HepG2 (cell line): ENCODE results near the gene SLC35B2. TPM values are rescaled to one million over a fixed set of nuclear protein-coding genes. Genes with fewer than 3 reads are reported as not detected.

Experiments
- CBX2 ChIP-seq, 2 experiments: fragments of 200-600 bp in 1 of 2; sonication (generic); formaldehyde crosslinking in 1 of 2; IDR thresholded peaks; 2 replicates each; pipeline versions ENCODE4 v1.7.0 to v1.8.1; 2018 to 2022; ENCODE audit warnings: low read depth in 2 of 2, low read length in 1 of 2, mild to moderate bottlenecking in 1 of 2, missing genetic modification reagents in 1 of 2
- CSRNP2 ChIP-seq: sonication (generic); formaldehyde crosslinking; conservative IDR thresholded peaks from 2 replicates; pipeline ENCODE4 v1.8.0; 2022; ENCODE audit warnings: low read depth, missing genetic modification reagents
- HIVEP1 ChIP-seq: sonication (generic); formaldehyde crosslinking; IDR thresholded peaks from 2 replicates; pipeline ENCODE4 v1.4.0; 2020; ENCODE audit warnings: mild to moderate bottlenecking, missing genetic modification reagents
- HNRNPH1 ChIP-seq: fragments of 200-400 bp; formaldehyde crosslinking; optimal IDR thresholded peaks from 2 replicates; pipeline ENCODE3; 2017; ENCODE audit warnings: mild to moderate bottlenecking, low read depth, low read length
- ISL2 ChIP-seq: sonication (generic); formaldehyde crosslinking; IDR thresholded peaks from 2 replicates; pipeline ENCODE4 v1.5.0; 2020; ENCODE audit warnings: missing genetic modification reagents
- ISX ChIP-seq: sonication (generic); formaldehyde crosslinking; conservative IDR thresholded peaks from 2 replicates; pipeline ENCODE4 v1.5.0; 2020; ENCODE audit warnings: missing genetic modification reagents
- MAZ ChIP-seq, 2 experiments: sonication (generic) in 1 of 2; formaldehyde crosslinking in 1 of 2; IDR thresholded peaks; 2 replicates each; pipeline versions ENCODE4 v1.5.0 to v1.6.1; 2012 to 2020; ENCODE audit warnings: low read depth in 2 of 2, mild to moderate bottlenecking in 2 of 2, borderline replicate concordance in 1 of 2, improper control_type of control experiment in 1 of 2, low read length in 1 of 2, missing genetic modification reagents in 1 of 2, moderate library complexity in 1 of 2
- MBNL3 ChIP-seq: fragments of 250-450 bp; sonication (Bioruptor Pico); conservative IDR thresholded peaks from 2 replicates; pipeline ENCODE4 v1.8.0; 2022; ENCODE audit warnings: mild to moderate bottlenecking, inconsistent platforms
- NFRKB ChIP-seq: fragments of 450-650 bp; IDR thresholded peaks from 2 replicates; pipeline ENCODE4 v1.6.1; 2017
- NR3C1 ChIP-seq: sonication (generic); formaldehyde crosslinking; IDR thresholded peaks from 2 replicates; pipeline ENCODE4 v1.4.0; 2020; ENCODE audit warnings: missing genetic modification reagents
- PLRG1 ChIP-seq: fragments of 450-650 bp; conservative IDR thresholded peaks from 2 replicates; pipeline ENCODE4 v1.6.1; 2016
- SCMH1 ChIP-seq: sonication (generic); formaldehyde crosslinking; IDR thresholded peaks from 2 replicates; pipeline ENCODE4 v1.9.0; 2021; ENCODE audit warnings: missing genetic modification reagents, mild to moderate bottlenecking, borderline replicate concordance
- ZNF18 ChIP-seq: sonication (generic); formaldehyde crosslinking; IDR thresholded peaks from 2 replicates; pipeline ENCODE4 v1.8.0; 2022; ENCODE audit warnings: mild to moderate bottlenecking, missing genetic modification reagents; ENCODE audit not compliant: insufficient replicate concordance
- ZNF720 ChIP-seq: sonication (generic); formaldehyde crosslinking; IDR thresholded peaks from 2 replicates; pipeline ENCODE4 v1.4.0; 2020; ENCODE audit warnings: missing genetic modification reagents
- polyA plus RNA-seq, 8 experiments: library from polyadenylated mRNA; depleted of rRNA in 3 of 8; stranded (reverse) in 7 of 8; unstranded in 1 of 8; fragments of >200 nt; fragmentation: Illumina TruSeq in 4 of 8; extraction: Trizol in 4 of 8; gene quantifications; 2 replicates each; pipeline versions ENCODE4 v1.2.1 to v1.2.3, GENCODE V29; 2011 to 2016; ENCODE audit warnings: low read depth in 4 of 8, missing spikeins in 1 of 8, mixed read lengths in 1 of 8; ENCODE audit not compliant: insufficient read depth in 1 of 8
- total RNA-seq, 5 experiments: library from RNA; depleted of rRNA; stranded (reverse); fragments of >200 nt; fragmentation: Illumina TruSeq; extraction: Trizol; gene quantifications; 2 replicates each; pipeline ENCODE4 v1.2.3, GENCODE V29; 2016; ENCODE audit warnings: low read depth in 1 of 5
- TF ChIP-seq, protein P1 (sequence below): sonication (generic); formaldehyde crosslinking; IDR thresholded peaks from 2 replicates; pipeline ENCODE4 v1.4.0; 2020; ENCODE audit warnings: low read depth, mild to moderate bottlenecking, missing genetic modification reagents
- TF ChIP-seq, protein P2 (sequence below): sonication (generic); formaldehyde crosslinking; IDR thresholded peaks from 2 replicates; pipeline ENCODE4 v1.4.0; 2020; ENCODE audit warnings: missing genetic modification reagents
- TF ChIP-seq, protein P3 (sequence below): sonication (generic); formaldehyde crosslinking; IDR thresholded peaks from 2 replicates; pipeline ENCODE4 v1.5.0; 2020; ENCODE audit warnings: mild to moderate bottlenecking, missing genetic modification reagents
- TF ChIP-seq, protein P4 (sequence below): IDR thresholded peaks from 2 replicates; pipeline ENCODE4 v1.6.1; 2016; ENCODE audit warnings: mild to moderate bottlenecking, missing biosample characterization, missing genetic modification reagents

The SLC35B2 gene
- total and polyA plus RNA-seq, 2 of the 13 experiments (the other 11 are each of a cell fraction or from before 2014, with no cell fraction given), result 61.1 to 148 TPM

DNA sequence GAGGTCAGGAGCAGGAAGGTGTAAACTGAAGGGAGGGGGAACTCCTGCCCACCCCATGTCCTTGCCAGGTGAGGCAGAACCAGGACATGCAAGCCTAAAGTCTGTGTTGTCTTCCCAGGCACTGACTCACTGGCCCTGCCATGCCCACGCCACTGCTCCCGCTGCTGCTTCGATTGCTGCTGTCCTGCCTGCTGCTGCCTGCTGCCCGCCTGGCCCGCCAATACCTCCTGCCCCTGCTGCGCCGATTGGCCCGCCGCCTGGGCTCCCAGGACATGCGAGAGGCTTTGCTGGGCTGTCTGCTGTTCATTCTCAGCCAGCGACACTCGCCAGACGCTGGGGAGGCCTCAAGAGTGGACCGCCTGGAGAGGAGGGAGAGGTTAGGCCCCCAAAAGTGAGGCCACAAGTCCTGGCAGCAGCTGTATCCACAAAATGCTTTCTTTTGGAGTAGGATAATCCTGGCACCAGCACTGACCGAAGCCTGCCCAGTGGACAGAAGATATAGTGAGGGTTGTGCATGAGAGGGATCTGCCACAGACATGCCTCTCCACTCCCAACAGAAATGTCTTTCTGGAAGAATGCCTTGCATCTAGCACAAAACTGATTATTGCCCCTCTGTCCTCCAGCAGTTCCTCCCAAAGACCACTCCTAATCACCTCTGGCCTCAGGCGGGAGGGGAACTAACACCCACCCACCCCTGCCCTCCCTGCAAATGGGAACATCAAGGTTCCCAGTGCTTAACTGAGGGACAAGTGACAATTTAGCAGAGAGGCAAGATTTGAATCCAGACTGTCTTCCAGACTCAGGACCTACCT is 39.8 kb downstream of the SLC35B2 start (continued):
- TF ChIP-seq, protein P1, sequence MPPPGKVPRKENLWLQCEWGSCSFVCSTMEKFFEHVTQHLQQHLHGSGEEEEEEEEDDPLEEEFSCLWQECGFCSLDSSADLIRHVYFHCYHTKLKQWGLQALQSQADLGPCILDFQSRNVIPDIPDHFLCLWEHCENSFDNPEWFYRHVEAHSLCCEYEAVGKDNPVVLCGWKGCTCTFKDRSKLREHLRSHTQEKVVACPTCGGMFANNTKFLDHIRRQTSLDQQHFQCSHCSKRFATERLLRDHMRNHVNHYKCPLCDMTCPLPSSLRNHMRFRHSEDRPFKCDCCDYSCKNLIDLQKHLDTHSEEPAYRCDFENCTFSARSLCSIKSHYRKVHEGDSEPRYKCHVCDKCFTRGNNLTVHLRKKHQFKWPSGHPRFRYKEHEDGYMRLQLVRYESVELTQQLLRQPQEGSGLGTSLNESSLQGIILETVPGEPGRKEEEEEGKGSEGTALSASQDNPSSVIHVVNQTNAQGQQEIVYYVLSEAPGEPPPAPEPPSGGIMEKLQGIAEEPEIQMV (CRISPR knock-in tag), result no peak
- TF ChIP-seq ISL2 (CRISPR knock-in tag) (no peak), ZNF720 (CRISPR knock-in tag) (no peak), SCMH1 (CRISPR knock-in tag) (no peak), MBNL3 (CRISPR knock-in tag) (no peak), HIVEP1 (CRISPR knock-in tag) (peak; percentile 26; the same call in 1 of the 2 replicates), PLRG1 (no peak), NR3C1 (no peak), CSRNP2 (CRISPR knock-in tag) (no peak), ISX (no peak), ZNF18 (CRISPR knock-in tag) (no peak), MAZ (IDR thresholded peaks at IDR 0.05; ENCODE audit: borderline replicate concordance, low read depth, low read length) (no peak), MAZ (CRISPR knock-in tag; IDR thresholded peaks at IDR 0.05; ENCODE audit: low read depth) (no peak), NFRKB (no peak), CBX2 (IDR thresholded peaks at IDR 0.05; ENCODE audit: low read depth, low read length) (no peak), CBX2 (CRISPR knock-in tag; IDR thresholded peaks at IDR 0.05; ENCODE audit: low read depth) (peak; percentile 64; the same call in 1 of the 2 replicates), HNRNPH1 (no peak)
- TF ChIP-seq, protein P2, sequence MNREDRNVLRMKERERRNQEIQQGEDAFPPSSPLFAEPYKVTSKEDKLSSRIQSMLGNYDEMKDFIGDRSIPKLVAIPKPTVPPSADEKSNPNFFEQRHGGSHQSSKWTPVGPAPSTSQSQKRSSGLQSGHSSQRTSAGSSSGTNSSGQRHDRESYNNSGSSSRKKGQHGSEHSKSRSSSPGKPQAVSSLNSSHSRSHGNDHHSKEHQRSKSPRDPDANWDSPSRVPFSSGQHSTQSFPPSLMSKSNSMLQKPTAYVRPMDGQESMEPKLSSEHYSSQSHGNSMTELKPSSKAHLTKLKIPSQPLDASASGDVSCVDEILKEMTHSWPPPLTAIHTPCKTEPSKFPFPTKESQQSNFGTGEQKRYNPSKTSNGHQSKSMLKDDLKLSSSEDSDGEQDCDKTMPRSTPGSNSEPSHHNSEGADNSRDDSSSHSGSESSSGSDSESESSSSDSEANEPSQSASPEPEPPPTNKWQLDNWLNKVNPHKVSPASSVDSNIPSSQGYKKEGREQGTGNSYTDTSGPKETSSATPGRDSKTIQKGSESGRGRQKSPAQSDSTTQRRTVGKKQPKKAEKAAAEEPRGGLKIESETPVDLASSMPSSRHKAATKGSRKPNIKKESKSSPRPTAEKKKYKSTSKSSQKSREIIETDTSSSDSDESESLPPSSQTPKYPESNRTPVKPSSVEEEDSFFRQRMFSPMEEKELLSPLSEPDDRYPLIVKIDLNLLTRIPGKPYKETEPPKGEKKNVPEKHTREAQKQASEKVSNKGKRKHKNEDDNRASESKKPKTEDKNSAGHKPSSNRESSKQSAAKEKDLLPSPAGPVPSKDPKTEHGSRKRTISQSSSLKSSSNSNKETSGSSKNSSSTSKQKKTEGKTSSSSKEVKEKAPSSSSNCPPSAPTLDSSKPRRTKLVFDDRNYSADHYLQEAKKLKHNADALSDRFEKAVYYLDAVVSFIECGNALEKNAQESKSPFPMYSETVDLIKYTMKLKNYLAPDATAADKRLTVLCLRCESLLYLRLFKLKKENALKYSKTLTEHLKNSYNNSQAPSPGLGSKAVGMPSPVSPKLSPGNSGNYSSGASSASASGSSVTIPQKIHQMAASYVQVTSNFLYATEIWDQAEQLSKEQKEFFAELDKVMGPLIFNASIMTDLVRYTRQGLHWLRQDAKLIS, result no peak
- TF ChIP-seq, protein P3, sequence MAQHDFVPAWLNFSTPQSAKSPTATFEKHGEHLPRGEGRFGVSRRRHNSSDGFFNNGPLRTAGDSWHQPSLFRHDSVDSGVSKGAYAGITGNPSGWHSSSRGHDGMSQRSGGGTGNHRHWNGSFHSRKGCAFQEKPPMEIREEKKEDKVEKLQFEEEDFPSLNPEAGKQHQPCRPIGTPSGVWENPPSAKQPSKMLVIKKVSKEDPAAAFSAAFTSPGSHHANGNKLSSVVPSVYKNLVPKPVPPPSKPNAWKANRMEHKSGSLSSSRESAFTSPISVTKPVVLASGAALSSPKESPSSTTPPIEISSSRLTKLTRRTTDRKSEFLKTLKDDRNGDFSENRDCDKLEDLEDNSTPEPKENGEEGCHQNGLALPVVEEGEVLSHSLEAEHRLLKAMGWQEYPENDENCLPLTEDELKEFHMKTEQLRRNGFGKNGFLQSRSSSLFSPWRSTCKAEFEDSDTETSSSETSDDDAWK (CRISPR knock-in tag), result no peak
- TF ChIP-seq, protein P4, sequence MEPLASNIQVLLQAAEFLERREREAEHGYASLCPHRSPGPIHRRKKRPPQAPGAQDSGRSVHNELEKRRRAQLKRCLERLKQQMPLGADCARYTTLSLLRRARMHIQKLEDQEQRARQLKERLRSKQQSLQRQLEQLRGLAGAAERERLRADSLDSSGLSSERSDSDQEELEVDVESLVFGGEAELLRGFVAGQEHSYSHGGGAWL (CRISPR knock-in tag), result peak; percentile 82
